CD4-positive, alpha-beta memory T cell (primary cell): Measurements from ENCODE around the gene LCMT2. TPM values are rescaled to one million over a fixed set of nuclear protein-coding genes. Genes with fewer than 3 reads are reported as not detected.

ENCODE experiments used
- CTCF ChIA-PET: fragments of 350-600 bp; sonication (Branson Sonifier 250); formaldehyde crosslinking; loops from one replicate; lab custom pipeline; 2021; ENCODE audit warnings: inconsistent platforms; ENCODE audit not compliant: partially characterized antibody; lab: Charles Lee
- POLR2A ChIA-PET: fragments of 350-600 bp; sonication (Branson Sonifier 250); formaldehyde crosslinking; loops from one replicate; lab custom pipeline; 2021; ENCODE audit not compliant: partially characterized antibody; lab: Charles Lee
- DNase-seq, 5 donors: peaks; one replicate each; pipeline versions ENCODE4 v3.0.0 to v3.0.0-alpha.2; 2020 to 2022; ENCODE audit warnings: mixed read lengths in 1 of 5
- H3K27ac ChIP-seq: one replicate; pipeline ENCODE4 v1.7.0; 2013; ENCODE audit warnings: low read depth, low read length
- H3K27me3 ChIP-seq: 2 replicates; pipeline ENCODE4 v1.7.0; 2013; ENCODE audit warnings: mild to moderate bottlenecking, low read length, moderate library complexity; ENCODE audit not compliant: insufficient read depth
- H3K36me3 ChIP-seq: 2 replicates; pipeline ENCODE4 v1.7.0; 2013; ENCODE audit warnings: mild to moderate bottlenecking, low read length, moderate library complexity; ENCODE audit not compliant: insufficient read depth
- H3K4me1 ChIP-seq: 2 replicates; pipeline ENCODE4 v1.7.0; 2013; ENCODE audit warnings: mild to moderate bottlenecking, low read length, moderate library complexity; ENCODE audit not compliant: insufficient read depth
- H3K4me3 ChIP-seq, 2 donors: one replicate each; pipeline ENCODE4 v1.7.0; 2013; ENCODE audit warnings: low read length in 2 of 2, mild to moderate bottlenecking in 1 of 2
- H3K9me3 ChIP-seq, 2 donors: one replicate each; pipeline ENCODE4 v1.7.0; 2013; ENCODE audit warnings: low read length in 2 of 2, control low read depth in 1 of 2; ENCODE audit not compliant: control insufficient read depth in 1 of 2
- H3K27ac Mint-ChIP-seq, 7 donors: one replicate each; pipeline ENCODE4 v1.8.0; 2020 to 2021; ENCODE audit warnings: mixed read lengths in 7 of 7, mild to moderate bottlenecking in 6 of 7, inconsistent platforms in 3 of 7, moderate library complexity in 3 of 7
- H3K27me3 Mint-ChIP-seq, 2 donors: one replicate each; pipeline ENCODE4 v1.8.0; 2020 to 2021; ENCODE audit warnings: mixed read lengths in 2 of 2
- H3K36me3 Mint-ChIP-seq, 2 donors: one replicate each; pipeline ENCODE4 v1.8.0; 2020 to 2021; ENCODE audit warnings: mixed read lengths in 2 of 2, inconsistent platforms in 1 of 2, mild to moderate bottlenecking in 1 of 2
- H3K4me1 Mint-ChIP-seq, 4 donors: one replicate each; pipeline ENCODE4 v1.8.0; 2020 to 2021; ENCODE audit warnings: mixed read lengths in 4 of 4, mild to moderate bottlenecking in 1 of 4
- H3K4me3 Mint-ChIP-seq, 8 donors: one replicate each; pipeline ENCODE4 v1.8.0; 2020 to 2021; ENCODE audit warnings: mixed read lengths in 8 of 8, mild to moderate bottlenecking in 7 of 8, moderate library complexity in 6 of 8, inconsistent platforms in 3 of 8
- H3K9me3 Mint-ChIP-seq, 8 donors: one replicate each; pipeline ENCODE4 v1.8.0; 2020 to 2021; ENCODE audit warnings: mixed read lengths in 8 of 8, mild to moderate bottlenecking in 5 of 8, inconsistent platforms in 3 of 8, moderate library complexity in 1 of 8
- intact Hi-C: fragments of 100-400 bp; cut with micrococcal nuclease; formaldehyde crosslinking; loops from one replicate; pipeline ENCODE4 v1.15.1; 2023
- polyA plus RNA-seq, 2 donors: library from polyadenylated mRNA; unstranded; fragments of 300-500 nt; fragmentation: Illumina TruSeq; gene quantifications; one replicate each; pipeline ENCODE4 v1.2.3, GENCODE V29; 2021
- total RNA-seq, 2 experiments: library from RNA; stranded (reverse); gene quantifications; one replicate each; pipeline ENCODE4 v1.2.3, GENCODE V29; 2021

LCMT2 gene
- total and polyA plus RNA-seq, 4 experiments from 2014 or later: 3.3 to 17.8 (median 11.3) TPM

DNA sequence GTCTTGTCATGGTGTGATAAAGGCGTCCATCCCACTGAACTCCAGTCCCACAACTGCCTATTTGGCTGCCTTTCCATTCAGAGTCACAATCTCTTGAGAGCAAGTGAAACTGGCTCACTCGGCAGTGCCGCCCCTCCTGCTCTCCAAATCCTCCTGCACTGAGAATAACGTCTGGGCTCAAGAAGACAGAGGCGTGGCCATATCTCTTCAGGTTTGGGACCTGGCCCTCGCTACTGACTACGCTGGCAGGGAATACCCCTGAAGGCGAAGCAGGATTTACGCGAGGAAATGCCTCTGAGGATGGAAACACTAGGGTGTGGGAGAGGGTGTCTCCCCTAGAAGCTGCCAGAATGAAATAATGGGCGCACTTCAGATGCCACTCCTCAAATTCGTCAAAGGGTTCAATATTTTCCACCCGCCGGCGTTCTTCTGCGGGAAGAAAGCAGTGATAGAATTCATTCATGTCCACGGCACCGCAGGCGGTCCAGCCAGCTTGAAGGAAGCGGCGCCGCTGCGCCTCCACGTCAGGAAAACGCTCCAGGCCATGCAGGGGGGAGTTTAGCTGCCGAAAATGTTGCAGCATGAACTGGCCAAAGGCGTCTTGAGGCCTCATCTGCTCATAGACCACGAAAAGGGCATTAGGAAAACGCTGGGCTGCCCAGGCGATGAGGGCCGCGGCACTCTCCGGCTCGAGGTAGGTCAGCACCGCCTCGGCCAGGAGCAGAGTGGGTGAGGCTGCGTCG, 985 bp downstream of the LCMT2 start:
- peaks cover 16 to 50% (median 31%) of the 10 kb centered on the region in 4 donors for H3K4me1 Mint-ChIP-seq
- POLR2A ChIA-PET: interaction anchor here (0.8 to 1.5 kb wide), 6 partner anchors 41 to 463 kb away, joined by 3 to 8 read pairs (median 4); partner anchors contain the start of genes CCNDBP1, SERF2, TUBGCP4 and ZSCAN29

DNA sequence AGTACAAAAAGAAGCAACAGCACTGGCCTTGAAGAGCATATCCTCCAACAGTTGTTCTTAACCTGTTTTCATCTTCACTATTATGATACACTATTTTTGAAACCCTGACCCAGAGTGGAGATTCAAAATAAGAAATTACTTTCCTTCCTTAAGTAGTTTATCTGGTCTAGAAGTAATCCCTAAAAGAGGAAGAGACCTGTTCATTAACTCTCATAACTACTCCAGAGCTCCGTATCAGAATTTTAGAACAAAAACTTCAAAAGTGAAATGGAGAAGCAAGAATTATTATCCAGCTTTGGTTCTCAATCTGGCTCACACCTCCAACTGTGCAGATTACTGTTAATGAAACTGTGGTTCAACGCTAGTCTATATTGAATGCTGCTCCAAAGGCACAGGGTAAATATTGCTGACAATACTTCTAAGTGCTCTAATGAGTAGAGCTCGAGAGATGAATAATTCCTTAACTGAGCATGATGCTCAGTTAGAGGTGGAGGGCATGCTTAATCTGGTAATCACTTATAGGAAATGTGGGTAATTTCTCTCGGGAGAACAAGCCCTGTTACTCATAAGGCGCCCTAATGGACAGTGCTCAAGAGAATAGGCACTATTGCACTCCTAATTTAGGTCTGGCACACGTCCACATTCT, 5.2 kb downstream of the LCMT2 start:
- peaks cover 0 to 3% (median 0%) of the 10 kb centered on the region in 8 donors for H3K9me3 Mint-ChIP-seq
- intact Hi-C loops: no loop called here
- no peak overlapping the region for H3K4me3 Mint-ChIP-seq
- peaks cover 7 to 36% (median 22%) of the 10 kb centered on the region in 4 donors for H3K4me1 Mint-ChIP-seq
- H3K27me3 Mint-ChIP-seq: no peaks in the 10 kb centered on the region
- POLR2A ChIA-PET: no interaction called here
- H3K4me3 ChIP-seq: no peak overlapping the region
- no peak overlapping the region for H3K27ac ChIP-seq
- H3K27ac Mint-ChIP-seq: no peak overlapping the region
- peaks cover 3 to 4% of the 10 kb centered on the region in 2 donors for H3K36me3 Mint-ChIP-seq
- CTCF ChIA-PET: interaction anchor here (1.0 kb wide), 1 partner anchor 189 kb away, joined by 3 read pairs; no protein-coding TSS in a partner anchor
- no peaks in the 10 kb centered on the region for H3K9me3 ChIP-seq
- H3K36me3 ChIP-seq: no peaks in the 10 kb centered on the region
- H3K4me1 ChIP-seq: peaks cover 15% of the 10 kb centered on the region
- H3K27me3 ChIP-seq: no peaks in the 10 kb centered on the region
- DNase-seq: no peak

More for the DNA sequence above, 985 bp downstream of the LCMT2 start:
- peaks cover 22% of the 10 kb centered on the region for H3K4me1 ChIP-seq
- H3K36me3 ChIP-seq: no peaks in the 10 kb centered on the region
- CTCF ChIA-PET: interaction anchor here (1.5 kb wide), 2 partner anchors 41 to 104 kb away, joined by 3 to 4 read pairs; partner anchors contain the start of gene ZSCAN29
- peak overlapping the region; percentile 90 for H3K27ac ChIP-seq
- H3K9me3 ChIP-seq: no peaks in the 10 kb centered on the region
- H3K9me3 Mint-ChIP-seq: peaks cover 0 to 6% (median 0%) of the 10 kb centered on the region in 8 donors
- peaks cover 9 to 17% of the 10 kb centered on the region in 2 donors for H3K36me3 Mint-ChIP-seq
- H3K4me3 Mint-ChIP-seq: peak overlapping the region; percentile 94 to 99 (median 96)
- H3K27ac Mint-ChIP-seq: peak overlapping the region; percentile 98 to 100 (median 99)
- peak overlapping the region; percentile 67 to 91 for H3K4me3 ChIP-seq
- intact Hi-C loops: no loop called here
- peaks cover 0 to 3% of the 10 kb centered on the region in 2 donors for H3K27me3 Mint-ChIP-seq
- H3K27me3 ChIP-seq: no peaks in the 10 kb centered on the region
- DNase-seq: peak in 1 of 5 donors; percentile 46

DNA sequence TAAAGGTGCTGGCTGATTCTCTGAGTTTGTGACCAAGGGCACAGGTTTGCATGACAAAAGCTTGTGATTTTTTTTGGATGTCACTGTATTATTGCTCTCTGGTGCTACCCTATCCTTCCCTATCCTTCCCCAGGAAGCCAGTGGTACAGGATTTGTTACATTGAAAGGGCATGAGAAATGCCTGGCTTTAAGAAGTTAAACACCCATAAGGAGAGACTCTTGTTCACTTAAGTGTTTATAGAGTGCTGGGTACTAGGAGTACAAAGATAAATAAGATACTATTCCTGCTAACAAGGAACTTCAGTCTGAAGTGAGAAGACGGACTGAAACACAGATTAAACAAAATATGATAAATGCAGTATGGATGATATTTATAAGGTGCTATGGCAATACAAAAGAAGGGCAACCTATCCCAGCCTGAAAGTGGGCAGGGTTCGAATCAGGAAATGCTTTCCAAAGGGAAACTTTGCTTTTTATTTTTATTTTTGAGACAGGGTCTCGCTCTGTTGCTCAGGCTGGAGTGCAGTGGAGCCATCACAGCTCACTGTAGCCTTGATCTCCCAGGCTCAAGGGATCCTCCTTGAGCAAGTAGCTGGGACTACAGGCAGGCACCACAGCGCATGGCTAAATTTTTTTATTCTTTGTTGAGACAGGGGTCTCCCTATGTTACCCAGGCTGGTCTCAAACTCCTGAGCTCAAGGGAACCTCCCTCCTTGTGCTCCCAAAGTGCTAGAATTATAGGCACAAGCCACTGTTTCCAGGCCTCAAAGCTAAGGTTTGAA, 11.2 kb downstream of the LCMT2 start:
- no peaks in the 10 kb centered on the region for H3K9me3 ChIP-seq
- Mint-ChIP-seq H3K4me1 (no peaks in the 10 kb centered on the region), H3K4me3 (no peak overlapping the region), H3K27me3 (peaks cover 15 to 18% of the 10 kb centered on the region in 2 donors), H3K27ac (no peak overlapping the region), H3K36me3 (no peaks in the 10 kb centered on the region), H3K9me3 (no peaks in the 10 kb centered on the region)
- H3K4me1 ChIP-seq: no peaks in the 10 kb centered on the region
- intact Hi-C loops: no loop called here
- H3K27me3 ChIP-seq: no peaks in the 10 kb centered on the region
- no peak for DNase-seq
- ChIA-PET CTCF (interaction anchor here (1.3 kb wide), 1 partner anchor 34 kb away, joined by 5 read pairs; no protein-coding TSS in a partner anchor), POLR2A (interaction anchor here (0.6 kb wide), 1 partner anchor 8 kb away, joined by 4 read pairs; no protein-coding TSS in a partner anchor)
- no peak overlapping the region for H3K4me3 ChIP-seq
- H3K36me3 ChIP-seq: no peaks in the 10 kb centered on the region
- no peak overlapping the region for H3K27ac ChIP-seq

GRCh38 chr15:43317566-43318184, 12.7 kb downstream of the LCMT2 start:
- DNase-seq: no peak
- Histone ChIP-seq H3K4me1 (no peaks in the 10 kb centered on the region), H3K9me3 (no peaks in the 10 kb centered on the region), H3K27ac (no peak overlapping the region), H3K4me3 (no peak overlapping the region), H3K27me3 (no peaks in the 10 kb centered on the region), H3K36me3 (no peaks in the 10 kb centered on the region)
- H3K27me3 Mint-ChIP-seq: peaks cover 20 to 24% of the 10 kb centered on the region in 2 donors
- POLR2A ChIA-PET: no interaction called here
- intact Hi-C loops: no loop called here
- CTCF ChIA-PET: no interaction called here
- H3K36me3 Mint-ChIP-seq: no peaks in the 10 kb centered on the region
- no peaks in the 10 kb centered on the region for H3K4me1 Mint-ChIP-seq
- H3K27ac Mint-ChIP-seq: no peak overlapping the region
- no peak overlapping the region for H3K4me3 Mint-ChIP-seq
- no peaks in the 10 kb centered on the region for H3K9me3 Mint-ChIP-seq

DNA sequence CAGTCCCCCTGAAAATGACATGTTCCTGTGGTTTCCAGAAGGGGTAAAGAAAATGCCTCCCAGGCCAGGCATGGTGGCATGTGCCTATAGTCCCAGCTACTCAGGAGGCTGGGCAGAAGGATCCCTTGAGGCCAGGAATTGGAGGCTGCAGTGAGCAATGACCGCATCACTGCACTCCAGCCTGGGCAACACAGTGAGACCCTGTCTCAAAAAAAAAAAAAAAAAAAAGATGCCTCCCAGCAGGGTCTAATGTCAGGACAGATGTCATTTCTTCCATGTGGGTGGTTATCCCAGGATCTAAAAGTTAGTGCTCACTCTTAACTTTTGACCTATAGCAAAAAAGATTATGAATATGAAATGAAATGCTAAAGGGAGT, 13.4 kb downstream of the LCMT2 start:
- H3K27me3 ChIP-seq: no peaks in the 10 kb centered on the region
- no peak overlapping the region for H3K4me3 Mint-ChIP-seq
- no peaks in the 10 kb centered on the region for H3K9me3 ChIP-seq
- no peaks in the 10 kb centered on the region for H3K4me1 ChIP-seq
- ChIA-PET CTCF (no interaction called here), POLR2A (no interaction called here)
- no peak overlapping the region for H3K27ac Mint-ChIP-seq
- H3K36me3 Mint-ChIP-seq: no peaks in the 10 kb centered on the region
- no peaks in the 10 kb centered on the region for H3K9me3 Mint-ChIP-seq
- no peaks in the 10 kb centered on the region for H3K4me1 Mint-ChIP-seq
- intact Hi-C loops: no loop called here
- H3K36me3 ChIP-seq: no peaks in the 10 kb centered on the region
- H3K4me3 ChIP-seq: no peak overlapping the region
- DNase-seq: no peak
- no peak overlapping the region for H3K27ac ChIP-seq
- peaks cover 24 to 27% of the 10 kb centered on the region in 2 donors for H3K27me3 Mint-ChIP-seq

- Mint-ChIP-seq H3K4me3 (no peak overlapping the region), H3K27me3 (peaks cover 24 to 33% of the 10 kb centered on the region in 2 donors), H3K9me3 (no peaks in the 10 kb centered on the region), H3K4me1 (no peaks in the 10 kb centered on the region), H3K27ac (no peak overlapping the region), H3K36me3 (no peaks in the 10 kb centered on the region)
- POLR2A ChIA-PET: no interaction called here
- Histone ChIP-seq H3K4me3 (no peak overlapping the region), H3K4me1 (no peaks in the 10 kb centered on the region), H3K27ac (no peak overlapping the region), H3K9me3 (no peaks in the 10 kb centered on the region), H3K36me3 (no peaks in the 10 kb centered on the region), H3K27me3 (no peaks in the 10 kb centered on the region)
- intact Hi-C loops: no loop called here
- CTCF ChIA-PET: no interaction called here
- no peak for DNase-seq
These were observed 14.1 kb downstream of the LCMT2 start for GRCh38 chr15:43316016-43316970.
